ENCODE data around the gene DOK5. TPM values are rescaled to one million over a fixed set of nuclear protein-coding genes. Genes with fewer than 3 reads are reported as not detected.

The DOK5 gene
- total and polyA plus RNA-seq, 2 of the 8 experiments (the other 6 are each of a cell fraction or from before 2014, with no cell fraction given): 8.9 to 15.0 TPM

DNA sequence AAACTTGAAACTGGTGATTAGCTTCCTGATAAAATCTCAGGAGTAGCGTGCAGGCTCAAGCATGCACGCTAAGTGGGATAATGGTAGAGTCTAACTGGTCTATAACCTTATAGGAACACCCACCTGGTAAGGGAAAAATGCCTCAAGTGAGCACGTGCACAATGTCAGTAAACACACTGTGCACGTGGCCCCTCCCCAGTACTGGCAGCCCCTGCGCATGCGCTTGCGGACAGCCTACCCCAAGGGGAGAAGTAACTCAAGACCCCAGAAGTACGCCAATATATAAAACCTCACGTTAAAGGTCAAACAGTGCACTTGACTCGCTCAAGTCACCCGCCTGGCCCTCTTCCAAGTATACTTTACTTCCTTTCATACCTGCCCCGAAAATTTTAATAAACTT, 23.1 kb upstream of the DOK5 start:
- no peak overlapping the region for H4K8ac ChIP-seq (ENCODE audit: extremely low read depth, insufficient read depth, low read length)
- ChIA-PET POLR2A (ENCODE audit: partially characterized antibody) (no interaction called here), CTCF (ENCODE audit: partially characterized antibody) (no interaction called here)
- H3K79me1 ChIP-seq (ENCODE audit: low read depth, low read length): no peaks in the 10 kb centered on the region
- H3K18ac ChIP-seq (ENCODE audit: extremely low read depth, low read length): no peak overlapping the region
- H3K23me2 ChIP-seq (ENCODE audit: low read depth, low read length): no peaks in the 10 kb centered on the region
- H3K79me2 ChIP-seq (ENCODE audit: control insufficient read depth in 1 of 2, insufficient read depth in 2 of 2, low read length in 2 of 2): no peaks in the 10 kb centered on the region
- no peaks in the 10 kb centered on the region for H3K36me3 ChIP-seq (ENCODE audit: control insufficient read depth in 2 of 4, insufficient read depth in 4 of 4, low read length in 3 of 4)
- H4K91ac ChIP-seq (replicated peaks; ENCODE audit: insufficient read length, low read length): no peak overlapping the region
- H2BK12ac ChIP-seq (ENCODE audit: low read depth, low read length): no peak overlapping the region
- no peaks in the 10 kb centered on the region for H3K27me3 ChIP-seq (replicated peaks in 1 of 4; ENCODE audit: control insufficient read depth in 3 of 4, extremely low read depth in 1 of 4, insufficient read depth in 3 of 4, low read length in 3 of 4)
- DNase-seq (ENCODE audit: low read depth in 1 of 2, low spot score in 2 of 2) (no peak), FAIRE-seq (no peak)
- H3K23ac ChIP-seq (ENCODE audit: insufficient read length): no peak overlapping the region
- peaks cover 0 to 3% (median 3%) of the 10 kb centered on the region in 4 experiments; a peak in 3 of 7 replicates for H3K4me1 ChIP-seq (replicated peaks in 1 of 4; ENCODE audit: control insufficient read depth in 3 of 4, insufficient read depth in 4 of 4, low read length in 3 of 4)
- H3K9ac ChIP-seq (replicated peaks in 1 of 4; ENCODE audit: extremely low read depth in 1 of 4, low read depth in 3 of 4, low read length in 3 of 4): no peak overlapping the region
- H2AK5ac ChIP-seq (ENCODE audit: low read depth, low read length): no peak overlapping the region
- no peak overlapping the region for H3K56ac ChIP-seq (replicated peaks; ENCODE audit: insufficient read length, low read depth, low read length)
- no peak overlapping the region for H2BK20ac ChIP-seq (ENCODE audit: low read length)
- no peak overlapping the region for H3K4me3 ChIP-seq (ENCODE audit: extremely low read depth in 1 of 4, insufficient read depth in 2 of 4, low read depth in 3 of 4, low read length in 4 of 4)
- no peak overlapping the region for H4K5ac ChIP-seq (ENCODE audit: insufficient read length, low read depth, low read length)
- H2BK15ac ChIP-seq (ENCODE audit: low read length): no peak overlapping the region
- H3K4ac ChIP-seq (replicated peaks; ENCODE audit: insufficient read length, low read depth, low read length): no peak overlapping the region
- H2BK5ac ChIP-seq (ENCODE audit: low read depth, low read length): no peak overlapping the region
- H2AFZ ChIP-seq (ENCODE audit: low read length): no peak overlapping the region
- 99% methylated on average over 12 of the region's 12 CpGs; no CpG with 5 or more reads in 1 of the 2 experiments for WGBS, 2 experiments (ENCODE audit: extremely low coverage in 1 of 2, insufficient coverage in 1 of 2, insufficient read length in 1 of 2, insufficient replicate concordance in 2 of 2, low coverage in 1 of 2, low lambda C conversion rate in 2 of 2, missing lambda C conversion rate in 1 of 2)
- no peak overlapping the region for H3K27ac ChIP-seq (ENCODE audit: low read depth, low read length)
- no peaks in the 10 kb centered on the region for H4K20me1 ChIP-seq (replicated peaks in 1 of 2; ENCODE audit: control insufficient read depth in 1 of 2, insufficient read depth in 2 of 2, low read length in 2 of 2)
- no peak overlapping the region for H2BK120ac ChIP-seq (replicated peaks; ENCODE audit: low read depth, low read length)
- no peak overlapping the region for H3K14ac ChIP-seq (ENCODE audit: insufficient read length)
- H3K9me3 ChIP-seq (ENCODE audit: insufficient read depth in 2 of 2, low read depth in 1 of 2, low read length in 1 of 2): no peaks in the 10 kb centered on the region; a peak in 1 of 4 replicates
- no peak overlapping the region for H3K4me2 ChIP-seq (ENCODE audit: insufficient read depth in 1 of 2, low read depth in 2 of 2, low read length in 2 of 2)
- TF ChIP-seq, protein P1, sequence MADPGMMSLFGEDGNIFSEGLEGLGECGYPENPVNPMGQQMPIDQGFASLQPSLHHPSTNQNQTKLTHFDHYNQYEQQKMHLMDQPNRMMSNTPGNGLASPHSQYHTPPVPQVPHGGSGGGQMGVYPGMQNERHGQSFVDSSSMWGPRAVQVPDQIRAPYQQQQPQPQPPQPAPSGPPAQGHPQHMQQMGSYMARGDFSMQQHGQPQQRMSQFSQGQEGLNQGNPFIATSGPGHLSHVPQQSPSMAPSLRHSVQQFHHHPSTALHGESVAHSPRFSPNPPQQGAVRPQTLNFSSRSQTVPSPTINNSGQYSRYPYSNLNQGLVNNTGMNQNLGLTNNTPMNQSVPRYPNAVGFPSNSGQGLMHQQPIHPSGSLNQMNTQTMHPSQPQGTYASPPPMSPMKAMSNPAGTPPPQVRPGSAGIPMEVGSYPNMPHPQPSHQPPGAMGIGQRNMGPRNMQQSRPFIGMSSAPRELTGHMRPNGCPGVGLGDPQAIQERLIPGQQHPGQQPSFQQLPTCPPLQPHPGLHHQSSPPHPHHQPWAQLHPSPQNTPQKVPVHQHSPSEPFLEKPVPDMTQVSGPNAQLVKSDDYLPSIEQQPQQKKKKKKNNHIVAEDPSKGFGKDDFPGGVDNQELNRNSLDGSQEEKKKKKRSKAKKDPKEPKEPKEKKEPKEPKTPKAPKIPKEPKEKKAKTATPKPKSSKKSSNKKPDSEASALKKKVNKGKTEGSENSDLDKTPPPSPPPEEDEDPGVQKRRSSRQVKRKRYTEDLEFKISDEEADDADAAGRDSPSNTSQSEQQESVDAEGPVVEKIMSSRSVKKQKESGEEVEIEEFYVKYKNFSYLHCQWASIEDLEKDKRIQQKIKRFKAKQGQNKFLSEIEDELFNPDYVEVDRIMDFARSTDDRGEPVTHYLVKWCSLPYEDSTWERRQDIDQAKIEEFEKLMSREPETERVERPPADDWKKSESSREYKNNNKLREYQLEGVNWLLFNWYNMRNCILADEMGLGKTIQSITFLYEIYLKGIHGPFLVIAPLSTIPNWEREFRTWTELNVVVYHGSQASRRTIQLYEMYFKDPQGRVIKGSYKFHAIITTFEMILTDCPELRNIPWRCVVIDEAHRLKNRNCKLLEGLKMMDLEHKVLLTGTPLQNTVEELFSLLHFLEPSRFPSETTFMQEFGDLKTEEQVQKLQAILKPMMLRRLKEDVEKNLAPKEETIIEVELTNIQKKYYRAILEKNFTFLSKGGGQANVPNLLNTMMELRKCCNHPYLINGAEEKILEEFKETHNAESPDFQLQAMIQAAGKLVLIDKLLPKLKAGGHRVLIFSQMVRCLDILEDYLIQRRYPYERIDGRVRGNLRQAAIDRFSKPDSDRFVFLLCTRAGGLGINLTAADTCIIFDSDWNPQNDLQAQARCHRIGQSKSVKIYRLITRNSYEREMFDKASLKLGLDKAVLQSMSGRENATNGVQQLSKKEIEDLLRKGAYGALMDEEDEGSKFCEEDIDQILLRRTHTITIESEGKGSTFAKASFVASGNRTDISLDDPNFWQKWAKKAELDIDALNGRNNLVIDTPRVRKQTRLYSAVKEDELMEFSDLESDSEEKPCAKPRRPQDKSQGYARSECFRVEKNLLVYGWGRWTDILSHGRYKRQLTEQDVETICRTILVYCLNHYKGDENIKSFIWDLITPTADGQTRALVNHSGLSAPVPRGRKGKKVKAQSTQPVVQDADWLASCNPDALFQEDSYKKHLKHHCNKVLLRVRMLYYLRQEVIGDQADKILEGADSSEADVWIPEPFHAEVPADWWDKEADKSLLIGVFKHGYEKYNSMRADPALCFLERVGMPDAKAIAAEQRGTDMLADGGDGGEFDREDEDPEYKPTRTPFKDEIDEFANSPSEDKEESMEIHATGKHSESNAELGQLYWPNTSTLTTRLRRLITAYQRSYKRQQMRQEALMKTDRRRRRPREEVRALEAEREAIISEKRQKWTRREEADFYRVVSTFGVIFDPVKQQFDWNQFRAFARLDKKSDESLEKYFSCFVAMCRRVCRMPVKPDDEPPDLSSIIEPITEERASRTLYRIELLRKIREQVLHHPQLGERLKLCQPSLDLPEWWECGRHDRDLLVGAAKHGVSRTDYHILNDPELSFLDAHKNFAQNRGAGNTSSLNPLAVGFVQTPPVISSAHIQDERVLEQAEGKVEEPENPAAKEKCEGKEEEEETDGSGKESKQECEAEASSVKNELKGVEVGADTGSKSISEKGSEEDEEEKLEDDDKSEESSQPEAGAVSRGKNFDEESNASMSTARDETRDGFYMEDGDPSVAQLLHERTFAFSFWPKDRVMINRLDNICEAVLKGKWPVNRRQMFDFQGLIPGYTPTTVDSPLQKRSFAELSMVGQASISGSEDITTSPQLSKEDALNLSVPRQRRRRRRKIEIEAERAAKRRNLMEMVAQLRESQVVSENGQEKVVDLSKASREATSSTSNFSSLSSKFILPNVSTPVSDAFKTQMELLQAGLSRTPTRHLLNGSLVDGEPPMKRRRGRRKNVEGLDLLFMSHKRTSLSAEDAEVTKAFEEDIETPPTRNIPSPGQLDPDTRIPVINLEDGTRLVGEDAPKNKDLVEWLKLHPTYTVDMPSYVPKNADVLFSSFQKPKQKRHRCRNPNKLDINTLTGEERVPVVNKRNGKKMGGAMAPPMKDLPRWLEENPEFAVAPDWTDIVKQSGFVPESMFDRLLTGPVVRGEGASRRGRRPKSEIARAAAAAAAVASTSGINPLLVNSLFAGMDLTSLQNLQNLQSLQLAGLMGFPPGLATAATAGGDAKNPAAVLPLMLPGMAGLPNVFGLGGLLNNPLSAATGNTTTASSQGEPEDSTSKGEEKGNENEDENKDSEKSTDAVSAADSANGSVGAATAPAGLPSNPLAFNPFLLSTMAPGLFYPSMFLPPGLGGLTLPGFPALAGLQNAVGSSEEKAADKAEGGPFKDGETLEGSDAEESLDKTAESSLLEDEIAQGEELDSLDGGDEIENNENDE (IDR thresholded peaks at IDR 0.05; ENCODE audit: insufficient replicate concordance, low read length): no peak
